ENCODE measurements around the gene TMEM62.
A peak's percentile ranks its signal among the peaks of the same experiment; 100 is the strongest.

Gene TMEM62

DNA sequence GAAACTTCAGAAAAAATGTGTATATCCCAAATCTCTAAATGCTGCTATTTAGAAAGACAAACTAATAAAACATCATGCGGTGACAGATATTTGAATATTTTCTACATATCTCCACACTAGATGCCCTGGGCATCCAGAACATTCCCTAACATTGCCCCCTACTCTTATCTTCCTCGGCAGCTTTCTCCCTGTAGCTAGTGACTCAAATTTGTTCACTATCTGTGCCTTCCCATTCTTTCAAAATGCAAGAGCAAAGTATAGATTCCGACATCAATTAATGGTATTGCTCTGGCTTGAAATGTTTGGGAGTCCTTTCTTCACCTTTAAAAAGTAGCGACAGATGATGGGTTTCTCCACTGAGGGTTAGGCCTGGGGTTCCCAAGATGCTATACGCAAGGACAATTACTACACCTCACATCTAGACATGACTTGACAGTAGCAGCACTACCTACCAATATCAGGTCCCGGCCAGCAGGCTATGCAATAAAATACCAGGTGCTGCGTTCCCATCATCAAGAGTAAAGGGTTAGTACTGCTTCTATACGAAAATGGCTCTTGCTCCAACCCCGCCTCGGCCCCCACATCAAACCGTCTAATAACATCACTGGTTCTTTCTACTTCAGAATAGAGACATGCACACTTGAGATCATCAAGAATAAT lies 28.2 kb upstream of the TMEM62 start:
- no peak for DNase-seq (ENCODE audit: extremely low read depth, low read depth)
- TF ChIP-seq, protein P1, sequence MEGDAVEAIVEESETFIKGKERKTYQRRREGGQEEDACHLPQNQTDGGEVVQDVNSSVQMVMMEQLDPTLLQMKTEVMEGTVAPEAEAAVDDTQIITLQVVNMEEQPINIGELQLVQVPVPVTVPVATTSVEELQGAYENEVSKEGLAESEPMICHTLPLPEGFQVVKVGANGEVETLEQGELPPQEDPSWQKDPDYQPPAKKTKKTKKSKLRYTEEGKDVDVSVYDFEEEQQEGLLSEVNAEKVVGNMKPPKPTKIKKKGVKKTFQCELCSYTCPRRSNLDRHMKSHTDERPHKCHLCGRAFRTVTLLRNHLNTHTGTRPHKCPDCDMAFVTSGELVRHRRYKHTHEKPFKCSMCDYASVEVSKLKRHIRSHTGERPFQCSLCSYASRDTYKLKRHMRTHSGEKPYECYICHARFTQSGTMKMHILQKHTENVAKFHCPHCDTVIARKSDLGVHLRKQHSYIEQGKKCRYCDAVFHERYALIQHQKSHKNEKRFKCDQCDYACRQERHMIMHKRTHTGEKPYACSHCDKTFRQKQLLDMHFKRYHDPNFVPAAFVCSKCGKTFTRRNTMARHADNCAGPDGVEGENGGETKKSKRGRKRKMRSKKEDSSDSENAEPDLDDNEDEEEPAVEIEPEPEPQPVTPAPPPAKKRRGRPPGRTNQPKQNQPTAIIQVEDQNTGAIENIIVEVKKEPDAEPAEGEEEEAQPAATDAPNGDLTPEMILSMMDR (IDR thresholded peaks at IDR 0.05; ENCODE audit: low read depth, low read length): no peak

DNA sequence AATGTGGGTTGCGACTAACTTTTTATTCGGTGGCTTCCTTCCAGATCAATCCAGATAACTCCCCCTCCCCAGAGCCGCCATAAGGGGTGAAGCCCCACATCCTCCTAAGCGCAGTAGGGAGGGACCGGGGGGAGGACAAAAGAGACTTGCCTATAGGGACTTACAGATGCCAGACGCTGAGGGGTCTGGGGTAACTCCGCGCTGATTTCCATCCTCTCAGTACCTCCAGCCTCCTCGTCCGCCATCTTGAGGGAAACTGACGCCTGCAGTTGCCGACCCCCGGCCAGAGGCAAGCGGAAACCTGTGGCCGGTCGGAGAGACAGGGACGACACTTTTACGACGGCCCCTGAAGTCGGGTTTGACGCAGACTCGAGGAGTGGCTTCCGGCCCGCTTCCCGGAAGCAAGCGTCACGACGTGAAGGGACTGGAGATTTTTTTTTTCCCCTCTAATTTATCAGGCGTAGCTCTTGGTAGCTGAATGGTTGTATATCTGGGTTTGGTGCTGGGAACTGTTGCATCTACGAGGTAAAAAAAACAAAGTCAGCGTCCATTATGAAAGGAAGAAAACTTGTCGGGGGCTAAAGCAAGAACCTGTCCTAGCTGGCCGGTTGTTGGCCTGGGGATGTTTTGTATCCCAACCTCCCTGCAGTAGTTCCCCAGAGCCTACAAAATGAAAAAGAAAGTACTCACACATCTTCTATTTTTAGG lies 27.5 kb upstream of the TMEM62 start, which contains the start of gene UBR1:
Gene UBR1, minus strand, starts transcription at position 261 of the 708 bp plus-strand sequence. Its CDS starts 16 bp downstream, at position 245.
- TF ChIP-seq, protein P1 (IDR thresholded peaks at IDR 0.05; ENCODE audit: low read depth, low read length): no peak
- peak; percentile 78 for DNase-seq (ENCODE audit: extremely low read depth, low read depth)

DNA sequence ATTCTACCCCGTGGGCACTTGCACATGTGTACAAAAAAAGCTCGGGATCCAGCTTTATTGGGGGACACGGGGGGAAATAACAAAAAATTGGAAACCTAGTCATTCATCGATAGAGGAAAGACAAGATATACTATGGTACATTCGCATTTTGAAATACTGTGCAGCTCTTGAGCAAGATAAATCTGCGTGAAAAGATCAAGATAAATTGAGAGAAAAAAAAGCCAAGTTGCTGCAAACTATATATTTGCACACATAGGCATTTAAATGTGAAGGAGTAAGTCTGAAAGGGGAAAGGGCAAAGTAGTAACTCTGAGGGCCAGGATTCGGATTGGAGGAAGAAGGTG lies 26.9 kb upstream of the TMEM62 start:
- no peak for DNase-seq (ENCODE audit: extremely low read depth, low read depth)
- TF ChIP-seq, protein P1 (IDR thresholded peaks at IDR 0.05; ENCODE audit: low read depth, low read length): no peak

DNA sequence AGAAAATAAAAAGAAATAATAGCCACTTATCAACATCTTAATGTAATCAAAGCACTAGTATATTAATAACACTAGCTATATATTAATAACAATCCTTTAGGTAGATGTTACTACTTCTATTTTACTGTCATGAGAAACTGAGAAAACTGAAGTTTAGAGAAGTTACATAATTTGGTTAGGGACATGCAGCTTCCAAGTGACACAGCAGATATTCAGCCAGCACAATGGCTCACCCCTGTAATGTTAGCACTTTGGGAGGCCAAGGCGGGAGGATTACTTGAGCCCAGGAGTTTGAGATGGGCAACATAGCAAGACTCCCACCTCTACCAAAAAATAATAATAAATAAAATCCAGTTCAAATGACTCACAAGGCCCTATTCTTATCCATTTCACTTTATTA lies 25.6 kb upstream of the TMEM62 start:
- no peak for DNase-seq (ENCODE audit: extremely low read depth, low read depth)

DNA sequence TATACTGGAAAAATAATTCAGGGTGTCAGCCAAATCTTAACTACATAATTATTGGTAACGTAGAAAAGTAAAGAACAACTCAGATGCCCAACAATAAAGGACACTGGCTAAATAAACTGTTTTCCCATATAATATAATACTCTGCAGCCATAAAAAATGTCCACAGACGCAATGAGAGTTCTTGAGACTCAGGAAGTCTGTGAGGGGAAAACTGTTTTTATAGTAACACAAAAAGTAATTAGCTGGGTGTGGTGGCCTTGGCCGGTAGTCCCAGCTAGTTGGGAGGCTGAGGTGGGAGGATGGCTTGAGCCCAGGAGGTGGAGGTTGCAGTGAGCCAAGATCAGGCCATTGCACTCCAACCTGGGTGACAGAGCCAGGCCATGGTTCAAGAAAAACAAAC lies 22.0 kb upstream of the TMEM62 start:
- TF ChIP-seq, protein P1 (IDR thresholded peaks at IDR 0.05; ENCODE audit: low read depth, low read length): no peak
- no peak for DNase-seq (ENCODE audit: extremely low read depth, low read depth)

More for the DNA sequence above, 25.6 kb upstream of the TMEM62 start:
- TF ChIP-seq, protein P1 (IDR thresholded peaks at IDR 0.05; ENCODE audit: low read depth, low read length): no peak

DNA sequence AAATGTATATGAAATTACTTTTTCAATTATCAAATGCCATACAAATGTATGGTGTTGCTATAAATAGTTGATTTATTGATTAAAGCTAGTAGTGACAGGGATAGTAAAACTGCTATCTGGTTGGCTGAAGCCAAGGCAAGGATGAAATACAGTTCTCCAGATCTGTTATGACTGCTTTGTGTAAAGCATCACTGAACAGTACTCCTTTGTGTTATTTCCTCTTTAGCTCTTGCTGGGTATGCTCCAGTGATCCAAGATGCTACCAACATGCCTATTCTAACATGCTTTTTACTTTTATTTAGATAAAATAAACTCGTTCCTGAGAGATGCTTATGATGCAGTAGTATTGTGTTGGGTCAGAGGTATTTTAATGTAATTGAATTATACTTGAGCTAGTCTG lies 15.1 kb upstream of the TMEM62 start:
- TF ChIP-seq, protein P1 (IDR thresholded peaks at IDR 0.05; ENCODE audit: low read depth, low read length): no peak
- no peak for DNase-seq (ENCODE audit: extremely low read depth, low read depth)

DNA sequence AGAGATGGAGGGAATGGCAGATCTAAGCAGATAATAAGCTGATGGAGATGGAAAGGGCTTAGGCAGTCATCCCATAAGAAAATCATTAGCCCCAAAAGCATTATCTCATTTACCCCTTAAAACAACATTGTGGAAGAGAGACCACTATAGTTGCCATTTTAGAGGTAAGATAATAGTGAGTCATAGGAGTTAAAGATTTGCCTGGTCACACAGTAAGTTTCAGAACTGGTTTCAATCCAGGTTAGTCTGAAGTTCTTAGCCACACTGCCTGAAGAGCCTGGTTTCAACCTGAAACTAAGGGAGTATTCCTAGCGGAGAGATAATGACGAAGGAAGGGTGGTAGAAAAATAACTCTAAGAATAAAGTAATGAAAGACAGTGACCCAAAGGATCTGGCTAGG lies 14.6 kb upstream of the TMEM62 start:
- TF ChIP-seq, protein P1 (IDR thresholded peaks at IDR 0.05; ENCODE audit: low read depth, low read length): no peak
- DNase-seq (ENCODE audit: extremely low read depth, low read depth): no peak

All from AG09319 (cell line).